Fibroblast of mammary gland (primary cell): ENCODE results near the gene ABHD4.

Experiments used
- DNase-seq: peaks from one replicate; pipeline ENCODE4 v3.0.0-alpha.2; 2010; ENCODE audit warnings: low read depth
- H3K4me3 ChIP-seq: 2 replicates; pipeline ENCODE4 v1.5.1; 2011; ENCODE audit warnings: low read depth, mild to moderate bottlenecking, low read length, moderate library complexity; ENCODE audit not compliant: control insufficient read depth
- TF ChIP-seq, protein P1 (sequence below): conservative IDR thresholded peaks from 2 replicates; pipeline ENCODE4 v1.5.1; 2011; ENCODE audit warnings: low read depth, low read length, inconsistent platforms; ENCODE audit not compliant: control insufficient read depth, insufficient read depth

ABHD4 gene, protein sequence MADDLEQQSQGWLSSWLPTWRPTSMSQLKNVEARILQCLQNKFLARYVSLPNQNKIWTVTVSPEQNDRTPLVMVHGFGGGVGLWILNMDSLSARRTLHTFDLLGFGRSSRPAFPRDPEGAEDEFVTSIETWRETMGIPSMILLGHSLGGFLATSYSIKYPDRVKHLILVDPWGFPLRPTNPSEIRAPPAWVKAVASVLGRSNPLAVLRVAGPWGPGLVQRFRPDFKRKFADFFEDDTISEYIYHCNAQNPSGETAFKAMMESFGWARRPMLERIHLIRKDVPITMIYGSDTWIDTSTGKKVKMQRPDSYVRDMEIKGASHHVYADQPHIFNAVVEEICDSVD

DNA sequence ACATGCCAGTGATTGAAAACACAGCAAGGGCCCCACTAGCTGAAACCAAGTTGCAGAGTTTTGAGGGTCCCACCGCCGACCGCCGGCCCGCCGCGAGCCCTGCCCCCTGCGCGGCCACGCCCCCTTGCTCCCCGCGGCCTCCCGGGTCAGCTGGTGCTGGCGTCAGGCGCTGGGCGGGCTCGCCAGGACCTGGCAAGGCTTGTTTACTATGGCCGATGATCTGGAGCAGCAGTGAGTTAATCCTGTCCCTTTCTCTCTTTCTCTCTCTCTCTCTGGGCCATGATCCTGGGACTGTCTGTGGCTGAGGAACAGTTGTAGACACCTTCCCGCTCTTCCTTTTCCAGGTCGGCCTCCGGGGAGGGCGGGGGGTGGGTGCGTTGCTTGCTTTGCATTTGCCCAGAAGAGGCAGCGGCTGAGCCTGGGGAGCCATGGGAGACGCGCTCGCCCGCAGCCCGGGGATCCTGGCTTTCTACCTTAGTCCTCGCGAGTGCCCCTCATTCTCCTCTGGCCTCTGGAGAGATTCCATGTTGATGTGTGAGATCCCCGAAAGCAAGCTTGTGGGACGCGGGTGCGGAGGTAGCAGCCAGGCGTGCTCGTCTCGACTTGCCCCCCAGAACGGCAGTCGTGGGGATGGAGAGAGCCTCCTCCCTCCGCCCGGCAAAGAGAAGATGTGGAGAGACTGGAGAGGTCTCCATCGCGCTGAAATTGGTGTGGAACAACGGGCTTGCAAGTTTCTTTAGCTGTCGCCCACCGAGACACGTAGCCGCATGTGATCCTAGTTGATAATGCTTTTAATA, at the start of gene ABHD4:
Gene ABHD4 (plus strand): TSS at position 202 of the 797 bp plus-strand sequence. CDS start 7 bp downstream, at position 209.
- TF ChIP-seq, protein P1, sequence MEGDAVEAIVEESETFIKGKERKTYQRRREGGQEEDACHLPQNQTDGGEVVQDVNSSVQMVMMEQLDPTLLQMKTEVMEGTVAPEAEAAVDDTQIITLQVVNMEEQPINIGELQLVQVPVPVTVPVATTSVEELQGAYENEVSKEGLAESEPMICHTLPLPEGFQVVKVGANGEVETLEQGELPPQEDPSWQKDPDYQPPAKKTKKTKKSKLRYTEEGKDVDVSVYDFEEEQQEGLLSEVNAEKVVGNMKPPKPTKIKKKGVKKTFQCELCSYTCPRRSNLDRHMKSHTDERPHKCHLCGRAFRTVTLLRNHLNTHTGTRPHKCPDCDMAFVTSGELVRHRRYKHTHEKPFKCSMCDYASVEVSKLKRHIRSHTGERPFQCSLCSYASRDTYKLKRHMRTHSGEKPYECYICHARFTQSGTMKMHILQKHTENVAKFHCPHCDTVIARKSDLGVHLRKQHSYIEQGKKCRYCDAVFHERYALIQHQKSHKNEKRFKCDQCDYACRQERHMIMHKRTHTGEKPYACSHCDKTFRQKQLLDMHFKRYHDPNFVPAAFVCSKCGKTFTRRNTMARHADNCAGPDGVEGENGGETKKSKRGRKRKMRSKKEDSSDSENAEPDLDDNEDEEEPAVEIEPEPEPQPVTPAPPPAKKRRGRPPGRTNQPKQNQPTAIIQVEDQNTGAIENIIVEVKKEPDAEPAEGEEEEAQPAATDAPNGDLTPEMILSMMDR: no peak
- H3K4me3 ChIP-seq: peak within 1 kb of the TSS; percentile 91
- peak; percentile 57 for DNase-seq

DNA sequence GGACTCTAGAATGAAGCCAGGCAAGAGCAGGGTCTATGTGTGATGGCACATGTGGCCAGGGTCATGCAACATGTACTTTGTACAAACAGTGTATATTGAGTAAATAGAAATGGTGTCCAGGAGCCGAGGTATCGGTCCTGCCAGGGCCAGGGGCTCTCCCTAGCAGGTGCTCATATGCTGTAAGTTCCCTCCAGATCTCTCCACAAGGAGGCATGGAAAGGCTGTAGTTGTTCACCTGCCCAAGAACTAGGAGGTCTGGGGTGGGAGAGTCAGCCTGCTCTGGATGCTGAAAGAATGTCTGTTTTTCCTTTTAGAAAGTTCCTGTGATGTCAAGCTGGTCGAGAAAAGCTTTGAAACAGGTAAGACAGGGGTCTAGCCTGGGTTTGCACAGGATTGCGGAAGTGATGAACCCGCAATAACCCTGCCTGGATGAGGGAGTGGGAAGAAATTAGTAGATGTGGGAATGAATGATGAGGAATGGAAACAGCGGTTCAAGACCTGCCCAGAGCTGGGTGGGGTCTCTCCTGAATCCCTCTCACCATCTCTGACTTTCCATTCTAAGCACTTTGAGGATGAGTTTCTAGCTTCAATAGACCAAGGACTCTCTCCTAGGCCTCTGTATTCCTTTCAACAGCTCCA, 48.7 kb upstream of the ABHD4 start:
- no peak for DNase-seq
- H3K4me3 ChIP-seq: no peak overlapping the region
- TF ChIP-seq, protein P1: no peak

DNA sequence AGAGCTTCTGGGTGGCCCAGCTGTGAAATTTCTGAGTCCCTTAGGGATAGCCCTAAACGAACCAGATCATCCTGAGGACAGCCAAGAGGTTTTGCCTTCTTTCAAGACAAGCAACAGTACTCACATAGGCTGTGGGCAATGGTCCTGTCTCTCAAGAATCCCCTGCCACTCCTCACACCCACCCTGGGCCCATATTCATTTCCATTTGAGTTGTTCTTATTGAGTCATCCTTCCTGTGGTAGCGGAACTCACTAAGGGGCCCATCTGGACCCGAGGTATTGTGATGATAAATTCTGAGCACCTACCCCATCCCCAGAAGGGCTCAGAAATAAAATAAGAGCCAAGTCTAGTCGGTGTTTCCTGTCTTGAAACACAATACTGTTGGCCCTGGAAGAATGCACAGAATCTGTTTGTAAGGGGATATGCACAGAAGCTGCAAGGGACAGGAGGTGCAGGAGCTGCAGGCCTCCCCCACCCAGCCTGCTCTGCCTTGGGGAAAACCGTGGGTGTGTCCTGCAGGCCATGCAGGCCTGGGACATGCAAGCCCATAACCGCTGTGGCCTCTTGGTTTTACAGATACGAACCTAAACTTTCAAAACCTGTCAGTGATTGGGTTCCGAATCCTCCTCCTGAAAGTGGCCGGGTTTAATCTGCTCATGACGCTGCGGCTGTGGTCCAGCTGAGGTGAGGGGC, 48.0 kb upstream of the ABHD4 start:
- TF ChIP-seq, protein P1: no peak
- DNase-seq: no peak
- no peak overlapping the region for H3K4me3 ChIP-seq

DNA sequence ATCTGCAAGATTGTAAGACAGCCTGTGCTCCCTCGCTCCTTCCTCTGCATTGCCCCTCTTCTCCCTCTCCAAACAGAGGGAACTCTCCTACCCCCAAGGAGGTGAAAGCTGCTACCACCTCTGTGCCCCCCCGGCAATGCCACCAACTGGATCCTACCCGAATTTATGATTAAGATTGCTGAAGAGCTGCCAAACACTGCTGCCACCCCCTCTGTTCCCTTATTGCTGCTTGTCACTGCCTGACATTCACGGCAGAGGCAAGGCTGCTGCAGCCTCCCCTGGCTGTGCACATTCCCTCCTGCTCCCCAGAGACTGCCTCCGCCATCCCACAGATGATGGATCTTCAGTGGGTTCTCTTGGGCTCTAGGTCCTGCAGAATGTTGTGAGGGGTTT, 46.5 kb upstream of the ABHD4 start:
- no peak for DNase-seq
- TF ChIP-seq, protein P1: no peak
- no peak overlapping the region for H3K4me3 ChIP-seq

DNA sequence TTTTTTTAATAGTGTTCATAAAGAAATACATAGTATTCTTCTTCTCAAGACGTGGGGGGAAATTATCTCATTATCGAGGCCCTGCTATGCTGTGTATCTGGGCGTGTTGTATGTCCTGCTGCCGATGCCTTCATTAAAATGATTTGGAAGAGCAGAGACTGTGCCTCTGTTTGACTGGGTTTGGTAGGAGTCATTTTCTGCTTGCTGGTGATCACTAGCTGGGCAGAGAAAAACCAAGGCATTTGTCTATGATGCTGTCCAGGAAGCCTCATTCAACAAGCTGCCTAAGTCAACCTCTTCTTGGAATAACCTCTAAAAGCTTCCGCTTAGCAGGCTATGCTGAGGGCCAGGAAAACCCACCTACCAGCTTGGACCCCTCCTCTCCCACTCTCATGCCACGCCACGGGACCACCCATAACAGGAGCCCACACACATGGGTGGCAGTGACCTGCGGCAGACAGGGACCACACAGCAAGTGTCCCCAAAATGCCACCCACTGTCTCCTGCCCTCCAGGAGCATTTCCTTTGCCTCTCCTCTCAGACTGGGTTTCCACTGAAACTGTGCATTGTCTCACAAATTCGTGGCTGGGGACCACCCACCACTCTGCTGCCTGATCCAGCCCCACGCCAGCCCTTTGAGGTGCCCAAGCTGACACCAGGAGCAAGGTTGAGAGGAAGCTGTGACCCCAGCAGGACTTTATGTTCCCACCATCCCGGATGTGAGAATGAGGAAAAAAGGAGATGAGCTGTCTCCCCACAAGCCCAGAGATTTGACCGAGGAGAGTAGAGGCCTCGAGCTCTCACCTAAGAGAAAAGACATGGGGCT, 45.9 kb upstream of the ABHD4 start:
- no peak for DNase-seq
- TF ChIP-seq, protein P1: no peak
- no peak overlapping the region for H3K4me3 ChIP-seq

DNA sequence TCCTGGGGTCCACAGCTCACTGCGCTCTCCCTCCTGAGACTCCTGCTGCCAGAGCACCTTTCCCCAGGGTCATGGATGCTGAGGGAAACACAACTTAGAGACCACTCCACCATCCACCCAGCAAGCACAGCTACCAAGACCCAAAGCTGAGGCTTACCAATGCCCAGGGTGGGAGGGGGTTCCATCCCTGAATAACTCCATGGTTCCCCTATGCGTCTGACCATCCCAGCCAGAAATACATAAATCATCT, 45.3 kb upstream of the ABHD4 start:
- no peak overlapping the region for H3K4me3 ChIP-seq
- no peak for DNase-seq
- TF ChIP-seq, protein P1: no peak
